Measurements from ENCODE around the gene MEGF6.
"Not testable (repeated sequence)": the region's sequence is repeated elsewhere in the genome, so short reads cannot be mapped to it uniquely, and the experiment has no call there.

Gene MEGF6

GRCh38 chr1:3590139-3590763, 21.1 kb downstream of the MEGF6 start:
- H3K27me3 Mint-ChIP-seq: no peaks in the 10 kb centered on the region
- DNase-seq: no peak
- no peak overlapping the region for H3K4me3 Mint-ChIP-seq
- H3K9me3 Mint-ChIP-seq: no peaks in the 10 kb centered on the region
- no peak for ATAC-seq (replicated peaks)
- no peaks in the 10 kb centered on the region for H3K36me3 Mint-ChIP-seq
- H3K27ac Mint-ChIP-seq: no peak overlapping the region
- H3K4me1 Mint-ChIP-seq: peaks cover 5 to 7% of the 10 kb centered on the region in 2 donors

GRCh38 chr1:3588395-3588794, 22.9 kb downstream of the MEGF6 start:
- no peak overlapping the region for H3K27ac Mint-ChIP-seq
- H3K4me1 Mint-ChIP-seq: peaks cover 0 to 2% of the 10 kb centered on the region in 2 donors
- H3K36me3 Mint-ChIP-seq: no peaks in the 10 kb centered on the region
- DNase-seq: no peak
- no peaks in the 10 kb centered on the region for H3K9me3 Mint-ChIP-seq
- H3K27me3 Mint-ChIP-seq: no peaks in the 10 kb centered on the region
- ATAC-seq (replicated peaks): no peak
- H3K4me3 Mint-ChIP-seq: no peak overlapping the region

GRCh38 chr1:3586986-3587759, 24.1 kb downstream of the MEGF6 start:
- ATAC-seq (replicated peaks) (no peak), DNase-seq (no peak)
- Mint-ChIP-seq H3K27ac (no peak overlapping the region), H3K4me3 (no peak overlapping the region), H3K9me3 (no peaks in the 10 kb centered on the region), H3K36me3 (no peaks in the 10 kb centered on the region), H3K4me1 (no peaks in the 10 kb centered on the region), H3K27me3 (no peaks in the 10 kb centered on the region)

GRCh38 chr1:3585940-3586568, 25.3 kb downstream of the MEGF6 start:
- H3K9me3 Mint-ChIP-seq: no peaks in the 10 kb centered on the region
- no peaks in the 10 kb centered on the region for H3K36me3 Mint-ChIP-seq
- no peak overlapping the region for H3K4me3 Mint-ChIP-seq
- ATAC-seq (replicated peaks): no peak
- H3K27me3 Mint-ChIP-seq: no peaks in the 10 kb centered on the region
- no peaks in the 10 kb centered on the region for H3K4me1 Mint-ChIP-seq
- DNase-seq: no peak
- no peak overlapping the region for H3K27ac Mint-ChIP-seq

GRCh38 chr1:3585353-3585868, 25.9 kb downstream of the MEGF6 start:
- not testable (repeated sequence) for H3K4me3 Mint-ChIP-seq; DNase-seq; H3K27ac Mint-ChIP-seq; H3K27me3 Mint-ChIP-seq; H3K36me3 Mint-ChIP-seq; H3K4me1 Mint-ChIP-seq; ATAC-seq (replicated peaks); H3K9me3 Mint-ChIP-seq

- Mint-ChIP-seq H3K36me3 (no peaks in the 10 kb centered on the region), H3K27ac (no peak overlapping the region), H3K4me1 (no peaks in the 10 kb centered on the region), H3K4me3 (no peak overlapping the region), H3K27me3 (no peaks in the 10 kb centered on the region), H3K9me3 (no peaks in the 10 kb centered on the region)
- no peak for DNase-seq
- peak; percentile 59 to 64 for ATAC-seq (replicated peaks)
These were observed 26.4 kb downstream of the MEGF6 start for GRCh38 chr1:3584915-3585314.

- H3K36me3 Mint-ChIP-seq; H3K27ac Mint-ChIP-seq; ATAC-seq (replicated peaks); H3K27me3 Mint-ChIP-seq; DNase-seq; H3K9me3 Mint-ChIP-seq; H3K4me3 Mint-ChIP-seq; H3K4me1 Mint-ChIP-seq: not testable (repeated sequence)
These were observed 27.6 kb downstream of the MEGF6 start for GRCh38 chr1:3583751-3584150.

- Mint-ChIP-seq H3K4me1 (peaks cover 14 to 18% of the 10 kb centered on the region in 2 donors), H3K4me3 (no peak overlapping the region), H3K27me3 (peaks cover 4 to 9% of the 10 kb centered on the region in 2 donors), H3K36me3 (peaks cover 0 to 3% of the 10 kb centered on the region in 2 donors), H3K27ac (no peak overlapping the region), H3K9me3 (no peaks in the 10 kb centered on the region)
- DNase-seq: no peak
- no peak for ATAC-seq (replicated peaks)
These were observed 29.8 kb downstream of the MEGF6 start for GRCh38 chr1:3581296-3582036.

- H3K36me3 Mint-ChIP-seq: peaks cover 0 to 3% of the 10 kb centered on the region in 2 donors
- no peak overlapping the region for H3K4me3 Mint-ChIP-seq
- H3K4me1 Mint-ChIP-seq: peaks cover 14 to 18% of the 10 kb centered on the region in 2 donors
- DNase-seq: no peak
- no peak overlapping the region for H3K27ac Mint-ChIP-seq
- peaks cover 0 to 3% of the 10 kb centered on the region in 2 donors for H3K9me3 Mint-ChIP-seq
- no peak for ATAC-seq (replicated peaks)
- H3K27me3 Mint-ChIP-seq: peaks cover 4 to 9% of the 10 kb centered on the region in 2 donors
These were observed 31.1 kb downstream of the MEGF6 start for GRCh38 chr1:3580231-3580630.

- Mint-ChIP-seq H3K27me3 (peaks cover 4 to 9% of the 10 kb centered on the region in 2 donors), H3K4me3 (no peak overlapping the region), H3K36me3 (peaks cover 0 to 3% of the 10 kb centered on the region in 2 donors), H3K27ac (no peak overlapping the region), H3K9me3 (peaks cover 0 to 3% of the 10 kb centered on the region in 2 donors), H3K4me1 (peaks cover 14 to 18% of the 10 kb centered on the region in 2 donors)
- ATAC-seq (replicated peaks) (no peak), DNase-seq (no peak)
These were observed 31.7 kb downstream of the MEGF6 start for GRCh38 chr1:3579626-3580025.

- H3K9me3 Mint-ChIP-seq: peaks cover 0 to 3% of the 10 kb centered on the region in 2 donors
- H3K4me3 Mint-ChIP-seq: peak overlapping the region in 1 of 2 donors; percentile 28
- no peak overlapping the region for H3K27ac Mint-ChIP-seq
These were observed 32.4 kb downstream of the MEGF6 start for GRCh38 chr1:3578906-3579305.

GRCh38 chr1:3578433-3578805, 32.9 kb downstream of the MEGF6 start:
- DNase-seq: no peak
- Mint-ChIP-seq H3K4me1 (peaks cover 14 to 18% of the 10 kb centered on the region in 2 donors), H3K36me3 (peaks cover 0 to 3% of the 10 kb centered on the region in 2 donors), H3K27ac (no peak overlapping the region), H3K9me3 (peaks cover 0 to 3% of the 10 kb centered on the region in 2 donors), H3K4me3 (no peak overlapping the region), H3K27me3 (peaks cover 4 to 9% of the 10 kb centered on the region in 2 donors)
- ATAC-seq (replicated peaks): peak; percentile 15 to 24

More at GRCh38 chr1:3578906-3579305, 32.4 kb downstream of the MEGF6 start:
- peaks cover 0 to 3% of the 10 kb centered on the region in 2 donors for H3K36me3 Mint-ChIP-seq
- ATAC-seq (replicated peaks): no peak
- peaks cover 4 to 9% of the 10 kb centered on the region in 2 donors for H3K27me3 Mint-ChIP-seq
- H3K4me1 Mint-ChIP-seq: peaks cover 14 to 18% of the 10 kb centered on the region in 2 donors
- DNase-seq: no peak

- H3K36me3 Mint-ChIP-seq: peaks cover 0 to 3% of the 10 kb centered on the region in 2 donors
- DNase-seq (peak; percentile 40), ATAC-seq (replicated peaks) (peak; percentile 82 to 86)
- H3K4me3 Mint-ChIP-seq: no peak overlapping the region
- peaks cover 14 to 18% of the 10 kb centered on the region in 2 donors for H3K4me1 Mint-ChIP-seq
- no peak overlapping the region for H3K27ac Mint-ChIP-seq
- peaks cover 4 to 9% of the 10 kb centered on the region in 2 donors for H3K27me3 Mint-ChIP-seq
- H3K9me3 Mint-ChIP-seq: peaks cover 0 to 3% of the 10 kb centered on the region in 2 donors
These were observed 33.4 kb downstream of the MEGF6 start for GRCh38 chr1:3577711-3578432.
